CMK (cell line): ENCODE data around the gene AP3B2.
"Not testable (repeated sequence)": the region's sequence is repeated elsewhere in the genome, so short reads cannot be mapped to it uniquely, and the experiment has no call there.

Experiments used
- DNase-seq: peaks from one replicate; pipeline ENCODE4 v3.0.0-alpha.2; 2010; ENCODE audit warnings: low read depth

The AP3B2 gene

DNA sequence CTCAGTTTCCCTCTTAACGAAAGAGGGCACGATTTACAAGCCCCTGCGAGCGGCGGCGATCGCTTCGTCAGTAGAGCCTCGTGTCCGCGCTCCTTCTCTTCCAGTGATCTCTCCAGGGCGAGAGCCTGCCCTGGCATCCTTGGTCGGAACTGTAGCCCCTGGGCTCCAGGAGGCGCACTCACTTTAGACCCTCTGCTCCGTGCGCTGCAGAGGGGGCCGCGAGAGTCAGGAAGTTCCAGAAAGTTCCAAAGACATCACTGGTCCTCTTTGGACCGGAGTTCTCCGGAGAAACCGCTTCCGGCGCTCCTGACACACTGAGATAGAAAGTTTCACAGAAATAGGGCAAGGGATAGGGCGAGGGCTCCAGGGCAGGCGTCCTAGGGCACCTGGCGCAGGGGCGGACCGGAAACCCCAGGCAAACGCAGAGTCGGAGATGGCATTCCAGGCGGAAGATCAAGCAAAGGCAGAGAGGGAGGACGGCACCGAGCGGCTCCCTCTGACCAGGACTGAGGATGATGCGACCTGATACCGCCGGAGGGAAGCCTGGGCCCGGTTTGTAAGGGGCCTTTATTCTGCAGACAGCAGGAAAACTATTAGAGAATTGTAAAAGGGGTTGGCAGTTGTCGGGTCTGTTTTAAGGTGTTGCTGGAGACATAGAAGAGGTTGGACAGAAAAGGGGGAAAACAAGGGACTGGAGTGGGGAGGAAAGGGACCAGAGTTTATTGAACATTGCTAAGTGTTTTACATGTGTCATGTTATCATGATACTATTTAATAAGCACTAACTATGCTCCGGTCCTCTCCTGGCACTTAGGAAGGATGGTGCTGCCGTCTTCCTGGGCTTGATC is 61.2 kb downstream of the AP3B2 start:
- DNase-seq, result no peak

DNA sequence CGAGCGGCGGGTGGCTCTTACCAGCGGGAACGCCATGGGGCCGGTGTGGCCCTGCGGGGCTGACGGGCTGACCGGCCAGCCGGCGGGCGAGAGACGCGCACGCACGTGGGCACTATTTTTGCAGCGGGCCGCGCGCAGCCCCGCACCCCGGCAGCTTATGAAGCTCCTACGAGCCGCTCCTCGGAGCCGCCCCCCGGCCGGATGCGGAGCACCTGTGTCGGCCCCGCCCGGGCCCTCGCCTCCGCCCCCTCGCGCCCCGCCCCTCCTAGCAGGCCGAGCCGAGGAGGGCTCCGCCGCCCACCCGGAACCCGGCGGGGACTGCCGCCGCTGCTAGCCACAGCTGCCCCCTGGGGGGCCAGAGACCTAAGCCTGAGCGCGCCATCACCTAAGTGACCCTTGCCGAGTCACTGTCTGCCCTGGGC is 61.8 kb downstream of the AP3B2 start:
- DNase-seq, result no peak

DNA sequence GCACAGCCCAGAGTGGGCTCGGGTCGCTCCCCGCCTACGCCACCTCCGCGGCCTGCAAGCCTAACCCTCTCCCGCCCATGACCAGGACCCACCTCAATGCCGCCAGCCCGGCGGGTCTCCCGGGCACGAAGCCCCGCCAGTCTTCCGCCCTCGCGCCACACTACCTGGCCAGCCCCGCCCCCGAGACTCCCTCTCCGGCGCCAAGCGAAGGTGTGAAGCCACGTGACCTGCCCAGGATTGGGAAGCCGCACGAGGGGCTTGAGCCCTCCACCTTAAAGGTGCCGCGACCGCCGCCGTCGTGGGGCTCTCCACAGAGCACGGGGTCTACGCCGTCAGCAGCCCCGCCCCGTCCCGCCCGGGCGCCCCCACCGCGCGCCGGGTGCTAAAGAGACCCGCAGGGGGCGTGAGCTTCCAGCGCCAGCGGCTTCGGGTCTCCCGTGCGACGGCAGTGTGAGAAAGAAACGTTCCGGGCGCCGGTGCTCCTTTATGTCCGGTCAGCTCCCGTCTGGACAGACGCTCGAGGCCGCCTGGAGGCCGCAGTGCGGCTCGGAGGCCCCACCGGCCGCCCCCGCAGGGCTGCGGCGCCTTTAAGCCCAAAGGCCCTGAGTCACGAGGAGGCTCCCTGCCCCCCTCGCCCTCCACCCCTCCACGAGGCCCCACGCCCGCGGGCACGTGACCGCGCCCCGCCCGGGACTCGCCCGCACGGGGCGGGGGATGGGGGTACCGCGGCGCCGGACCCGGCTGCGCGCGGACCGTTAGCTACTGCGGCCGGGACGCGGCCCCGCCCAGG is 62.4 kb downstream of the AP3B2 start, which contains the start of gene CPEB1:
CPEB1 (minus strand) TSS at position 319 of the 790 bp plus-strand sequence. CDS start 18,904 bp downstream, outside the sequence.
- DNase-seq, result peak; percentile 26

DNA sequence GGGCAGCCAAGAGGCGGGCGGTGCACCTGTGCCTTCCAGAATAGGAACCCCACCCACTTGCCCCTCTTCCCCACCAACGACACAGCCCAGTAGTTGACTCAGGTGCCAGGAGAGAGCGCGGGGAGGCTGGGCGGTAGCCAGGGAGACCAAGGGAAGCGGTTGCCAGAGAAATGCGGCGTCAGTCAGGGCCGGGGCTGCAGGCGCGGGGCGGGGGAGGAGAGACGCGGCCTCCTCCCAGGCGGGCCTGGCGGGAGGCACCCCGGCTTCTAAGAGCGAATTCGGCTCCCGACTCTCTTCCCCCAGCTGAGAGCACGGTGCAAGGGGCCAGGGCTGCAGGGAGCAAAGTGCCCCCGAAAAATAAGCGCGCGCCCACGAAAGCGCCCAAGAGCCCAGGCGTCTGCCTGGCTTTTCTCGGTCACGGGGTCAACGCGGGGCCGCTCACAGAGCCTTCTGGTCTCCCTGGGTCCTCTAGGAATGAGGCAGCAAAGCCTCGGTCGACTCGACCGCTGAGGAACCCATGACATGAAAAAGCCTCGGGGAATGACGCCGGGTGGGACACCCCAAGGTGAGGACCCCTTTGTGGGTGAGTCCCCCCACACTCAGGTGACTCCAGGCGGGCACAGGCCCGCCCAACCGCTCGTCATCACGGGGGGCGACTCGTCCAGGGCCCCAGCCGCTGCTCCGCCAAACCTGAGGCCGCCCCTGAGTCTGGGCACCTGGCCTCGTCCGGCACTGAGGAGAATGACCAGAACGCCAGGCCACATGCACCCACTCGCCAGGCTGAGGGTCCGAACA is 63.2 kb downstream of the AP3B2 start:
- DNase-seq, result no peak

DNA sequence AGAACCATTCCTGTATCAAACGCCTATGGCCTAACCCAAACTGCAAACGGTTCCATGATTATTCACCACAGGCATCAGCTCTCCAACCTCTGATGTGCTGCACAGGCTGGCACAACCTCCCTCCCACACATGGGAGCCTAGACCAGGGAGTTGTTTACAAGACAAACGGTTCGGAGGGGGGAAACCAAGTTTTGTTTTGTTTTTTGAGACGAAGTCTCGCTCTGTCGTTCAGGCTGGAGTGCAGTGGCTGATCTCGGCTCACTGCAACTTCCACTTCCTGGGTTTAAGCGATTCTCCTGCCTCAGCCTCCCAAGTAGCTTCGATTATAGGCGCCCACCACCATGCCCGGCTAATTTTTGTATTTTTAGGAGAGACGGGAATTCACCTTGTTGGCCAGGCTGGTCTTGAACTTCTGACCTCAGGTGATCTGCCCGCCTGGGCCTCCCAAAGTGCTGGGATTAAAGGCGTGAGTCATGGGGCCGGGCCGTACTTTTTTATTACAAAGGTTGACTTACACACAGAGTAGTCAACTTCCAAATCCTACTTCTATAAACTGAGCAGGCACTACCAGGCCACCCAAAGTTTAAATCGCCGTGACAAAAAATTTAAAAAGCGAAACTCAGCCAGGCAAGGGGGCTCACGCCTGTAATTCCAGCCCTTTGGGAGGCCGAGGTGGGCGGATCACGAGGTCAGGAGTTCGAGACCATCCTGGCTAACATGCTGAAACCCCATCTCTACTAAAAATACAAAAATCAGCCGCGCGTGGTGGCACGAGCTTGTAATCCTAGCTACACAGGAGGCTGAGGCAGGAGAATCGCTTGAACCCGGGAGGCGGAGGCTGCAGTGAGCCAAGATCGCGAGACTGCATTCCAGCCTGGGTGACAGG is 64.5 kb downstream of the AP3B2 start:
- not testable (repeated sequence) for DNase-seq

DNA sequence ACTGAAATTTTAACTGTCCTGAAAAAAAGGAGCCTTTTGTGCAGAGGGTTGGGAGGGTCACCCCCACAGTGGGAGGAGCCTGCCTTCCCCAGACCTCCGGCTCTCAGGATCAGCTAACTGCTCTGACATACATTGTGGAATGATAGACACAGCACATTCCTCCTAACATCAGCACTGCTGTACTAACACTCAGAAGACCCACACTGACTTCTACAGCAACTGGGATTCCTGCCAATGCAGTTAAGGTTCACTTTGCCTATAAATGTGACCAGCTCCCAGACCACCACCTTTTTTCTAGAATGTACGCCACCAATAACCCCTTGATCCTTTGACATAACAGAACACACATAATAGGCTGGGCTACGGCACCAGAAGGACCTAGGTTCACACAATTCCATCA is 65.7 kb downstream of the AP3B2 start:
- DNase-seq, result no peak

DNA sequence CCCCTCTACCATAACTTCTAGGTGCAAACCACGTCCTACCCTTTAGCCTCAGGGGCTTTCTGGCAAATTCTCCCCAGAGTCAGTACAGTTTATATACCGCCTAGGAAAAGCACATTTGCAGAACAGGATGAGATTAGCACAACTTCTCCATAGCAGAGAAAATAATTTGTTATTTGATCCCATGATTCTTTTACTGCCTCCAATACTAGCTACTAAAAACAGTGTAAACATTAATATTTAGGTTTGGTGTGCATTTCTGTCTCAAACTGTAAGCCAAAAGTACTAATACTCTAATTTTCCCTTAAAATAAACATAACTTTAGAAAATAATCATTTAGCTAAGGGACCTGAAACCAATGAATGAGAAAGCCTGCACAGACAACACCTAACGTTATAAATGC is 67.0 kb downstream of the AP3B2 start:
- DNase-seq, result no peak

DNA sequence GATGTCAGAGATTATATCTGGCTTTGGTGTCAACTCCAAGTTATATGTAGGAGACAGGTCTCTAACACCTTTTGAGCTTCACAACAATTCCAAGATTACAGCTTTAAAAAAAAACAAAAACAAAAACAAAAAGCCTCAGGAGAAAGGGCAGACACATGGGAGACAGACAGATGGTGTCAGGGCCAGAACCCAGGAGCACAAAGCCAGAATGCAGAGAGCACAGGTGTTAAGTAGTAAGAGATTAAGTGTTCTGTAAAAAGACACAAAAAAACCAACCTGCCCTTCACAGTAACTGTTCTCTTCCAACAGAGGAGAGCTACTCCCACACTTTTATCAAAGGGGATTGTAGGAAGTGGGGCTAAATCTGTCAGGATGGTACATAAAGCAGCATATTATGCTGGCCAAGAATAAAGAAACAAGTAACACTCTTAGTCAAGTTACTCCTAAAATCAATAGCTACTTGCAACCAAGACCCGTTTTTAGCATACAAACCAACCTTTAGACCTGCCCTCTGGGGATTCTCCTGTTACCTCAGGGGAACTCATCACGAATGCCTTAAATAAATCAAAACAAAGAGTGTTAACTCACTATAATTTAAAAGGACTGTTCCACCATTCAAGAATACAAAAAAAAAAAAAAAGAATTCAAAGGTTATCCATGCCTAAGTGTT is 68.4 kb downstream of the AP3B2 start:
- DNase-seq, result no peak

DNA sequence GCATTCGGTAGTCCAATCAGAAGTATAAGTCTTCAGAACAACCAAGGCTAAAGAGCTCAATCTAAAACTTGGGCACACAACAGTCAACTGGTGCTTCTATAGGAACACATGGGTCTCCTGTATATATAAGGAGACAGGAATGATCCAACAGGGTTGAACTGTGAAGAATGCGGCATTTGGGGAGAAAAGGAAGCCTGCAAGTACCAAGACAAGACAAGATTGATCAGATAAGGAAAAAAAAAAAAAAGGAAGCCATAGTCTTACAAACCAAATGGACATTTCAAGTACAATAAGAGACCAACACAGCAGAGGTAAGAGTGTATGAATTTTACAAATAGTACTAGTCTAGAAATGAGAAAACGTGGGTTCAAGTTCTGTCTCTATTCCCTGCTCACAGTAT is 69.0 kb downstream of the AP3B2 start:
- peak; percentile 79 for DNase-seq

DNA sequence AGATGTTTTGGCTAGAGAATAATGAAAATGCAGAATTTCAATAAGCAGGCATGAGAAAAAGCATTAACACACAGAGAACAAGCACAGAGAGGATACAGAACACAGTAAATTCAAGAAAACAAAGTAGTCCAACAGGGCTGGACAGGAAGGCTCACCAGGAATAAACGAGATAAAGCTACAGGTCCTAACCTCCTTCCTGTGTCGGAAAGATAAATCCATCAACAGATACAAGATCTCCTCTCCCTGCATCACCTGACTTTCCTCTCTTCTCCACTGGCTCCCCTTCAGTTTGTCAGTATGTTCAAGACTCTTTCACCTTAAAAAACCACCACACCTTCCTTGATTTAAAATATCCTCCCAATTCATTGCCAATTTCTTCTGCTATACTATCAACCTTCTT is 73.9 kb downstream of the AP3B2 start:
- no peak for DNase-seq

DNA sequence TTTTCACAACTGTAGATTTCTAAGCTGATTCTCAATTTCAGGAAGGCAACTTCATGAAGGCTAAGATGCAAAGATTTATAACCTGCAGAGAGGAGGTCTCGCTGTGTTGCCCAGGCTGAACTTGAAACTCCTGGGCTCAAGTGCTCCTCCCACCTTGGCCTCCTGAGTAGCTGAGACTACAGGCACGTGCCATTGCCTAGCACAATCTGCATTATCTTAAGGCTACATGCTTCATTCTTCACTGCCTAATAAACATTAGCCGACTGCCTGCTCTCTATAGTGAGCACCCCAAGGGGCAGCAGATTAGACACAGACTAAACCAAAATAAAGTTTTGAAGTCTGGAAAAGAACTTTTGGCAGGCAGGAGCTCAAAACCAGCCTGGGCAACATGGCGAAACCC is 79.6 kb downstream of the AP3B2 start:
- DNase-seq, result no peak

DNA sequence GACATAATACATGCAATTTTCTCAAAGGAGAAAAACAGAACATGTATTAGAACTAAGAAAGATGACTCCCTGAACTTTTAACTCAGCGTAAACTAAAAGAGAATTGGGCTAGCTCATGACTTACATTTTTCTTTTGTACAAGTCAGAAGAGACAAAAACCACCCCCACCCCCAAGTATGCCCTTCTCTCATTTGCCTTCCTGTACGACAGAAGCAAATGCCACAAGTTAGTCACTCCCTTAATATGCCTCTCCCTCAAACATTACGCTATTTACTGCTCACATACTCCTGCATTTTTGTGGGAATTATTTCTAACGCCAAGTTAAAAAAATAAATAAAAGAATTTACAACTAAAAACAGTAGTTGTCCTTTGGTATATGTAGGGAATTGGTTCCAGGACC is 84.5 kb downstream of the AP3B2 start:
- no peak for DNase-seq

DNA sequence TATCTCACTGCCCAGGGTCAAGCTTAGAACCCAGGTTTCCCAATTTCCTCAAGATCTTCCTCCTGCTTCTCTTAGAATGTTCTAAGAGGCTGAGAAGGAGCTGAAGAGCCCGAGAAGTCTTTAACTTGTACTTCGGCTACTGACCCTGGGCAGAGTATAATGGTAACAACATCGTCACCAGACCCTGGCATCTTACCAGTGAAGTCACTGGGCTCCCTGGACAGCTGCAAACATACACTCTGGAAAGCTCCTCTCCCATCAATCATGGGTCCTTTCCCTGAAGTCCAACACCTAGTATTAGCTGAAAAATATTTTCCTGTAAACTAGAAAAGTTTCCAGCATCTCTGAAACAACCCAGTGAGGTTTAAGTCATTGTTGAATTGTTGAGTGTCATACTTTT is 85.2 kb downstream of the AP3B2 start:
- no peak for DNase-seq

DNA sequence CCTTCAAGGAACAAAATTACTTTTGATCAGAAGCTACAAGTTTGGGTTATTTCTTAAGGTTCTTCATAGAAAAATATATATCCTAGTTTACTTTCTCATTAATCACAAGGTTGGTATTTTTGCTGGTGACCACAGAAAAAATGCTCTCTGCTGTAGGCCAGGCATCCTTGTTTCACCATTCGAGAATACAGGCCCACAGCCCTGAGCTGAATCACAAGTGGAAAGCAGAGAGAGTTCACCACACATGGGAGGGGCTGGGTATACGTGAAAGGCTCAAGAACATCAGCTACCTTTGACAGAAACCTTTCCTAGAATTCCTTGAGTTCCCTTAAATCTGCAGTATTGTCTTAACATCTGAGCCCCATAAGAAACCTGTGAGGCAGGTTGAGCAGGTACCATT is 85.7 kb downstream of the AP3B2 start:
- DNase-seq, result no peak

DNA sequence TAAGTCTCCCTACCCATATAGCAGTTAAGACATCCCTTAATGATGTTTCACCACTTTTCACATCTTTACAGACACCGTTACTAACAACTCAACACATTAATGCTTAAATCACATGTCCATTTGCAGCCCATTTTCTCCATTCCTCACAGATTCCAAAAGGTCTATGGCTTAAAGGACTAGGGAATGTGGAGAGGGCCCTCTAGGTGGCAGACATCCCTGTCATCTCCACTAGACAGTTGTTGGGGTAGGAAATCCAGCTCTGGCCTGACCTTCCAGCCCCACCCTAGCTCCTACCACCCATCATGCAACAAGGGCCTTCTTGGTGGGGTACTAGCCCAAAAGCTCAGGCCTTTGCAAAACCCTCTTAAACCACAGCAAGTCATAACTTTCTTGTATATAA is 87.7 kb downstream of the AP3B2 start:
- no peak for DNase-seq

DNA sequence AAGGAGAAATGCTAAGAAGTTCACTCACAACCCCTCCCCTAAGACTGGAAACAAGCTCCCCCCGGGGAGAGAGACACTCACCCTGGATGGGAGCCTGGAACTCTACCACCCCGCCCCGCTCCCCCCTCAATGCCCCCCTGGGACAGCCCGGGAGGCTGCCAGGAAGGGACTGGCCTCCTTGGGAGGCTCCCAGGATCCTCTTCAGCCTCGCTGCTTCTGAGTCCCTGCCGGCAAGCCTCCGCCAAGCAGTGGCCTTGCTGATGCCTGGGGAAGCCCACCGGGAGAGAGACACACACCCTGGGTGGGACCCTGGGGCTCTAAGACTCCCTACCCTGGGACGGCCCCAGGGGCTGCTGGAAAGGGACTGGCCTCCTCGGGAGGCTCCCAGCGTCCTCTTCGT is 95.9 kb downstream of the AP3B2 start:
- no peak for DNase-seq

DNA sequence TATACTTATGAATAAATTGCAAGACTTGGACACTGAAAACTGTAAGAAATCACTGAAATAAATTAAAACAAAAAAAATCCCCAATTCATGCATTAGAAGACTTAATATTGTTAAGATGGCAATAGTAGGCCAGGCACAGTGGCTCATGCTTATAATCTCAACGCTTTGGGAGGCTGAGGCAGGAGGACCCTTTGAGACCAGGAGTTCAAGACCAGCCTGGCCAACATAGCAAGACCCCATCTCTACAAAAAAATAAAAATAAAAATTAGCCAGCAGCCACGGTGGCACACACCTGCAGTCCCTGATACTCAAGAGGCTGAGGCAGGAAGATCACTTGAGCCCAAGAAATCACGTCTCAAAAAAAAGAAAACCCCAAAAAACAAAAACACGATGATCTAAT is 98.3 kb downstream of the AP3B2 start:
- no peak for DNase-seq
